ENCODE results near the gene S100PBP. TPM values are rescaled to one million over a fixed set of nuclear protein-coding genes. Genes with fewer than 3 reads are reported as not detected.
A peak's percentile ranks its signal among the peaks of the same experiment; 100 is the strongest.

Gene S100PBP
- total and polyA plus RNA-seq, 9 of the 15 experiments (the other 6 are each of a cell fraction or from before 2014, with no cell fraction given) = 22.9 to 60.2 (median 32.9) TPM

- DNase-seq (ENCODE audit: extremely low read depth in 1 of 4, low spot score in 3 of 4) (no peak), ATAC-seq (no peak), FAIRE-seq (no peak)
- ChIA-PET POLR2A (interaction anchor here (0.5 to 8.8 kb wide), 19 partner anchors 7 to 278 kb away, joined by 3 to 116 read pairs (median 5); partner anchors contain the start of genes RBBP4 and ZBTB8OS), CTCF (ENCODE audit: low intra/inter-chr PET ratio) (interaction anchor here (5.8 kb wide), 1 partner anchor 64 kb away, joined by 99 read pairs; no protein-coding TSS in a partner anchor)
- 67% methylated on average over 12 of the region's 13 CpGs for WGBS (ENCODE audit: insufficient coverage, low coverage, missing lambda C conversion rate)
- Histone ChIP-seq H3K27me3 (ENCODE audit: control insufficient read depth in 2 of 2, insufficient read depth in 2 of 2, low read length in 2 of 2) (no peaks in the 10 kb centered on the region), H2AFZ (ENCODE audit: low read depth, low read length) (no peak overlapping the region), H3K4me2 (ENCODE audit: insufficient read depth, low read length) (no peak overlapping the region), H3K9me1 (ENCODE audit: control insufficient read depth, insufficient read depth, low read length) (peaks cover 8% of the 10 kb centered on the region), H3K36me3 (ENCODE audit: control insufficient read depth, insufficient read depth, low read length) (peaks cover 90% of the 10 kb centered on the region), H3K79me2 (ENCODE audit: control insufficient read depth, insufficient read depth, low read length) (no peaks in the 10 kb centered on the region), H3K4me3 (no peak overlapping the region), H4K20me1 (replicated peaks; ENCODE audit: control insufficient read depth, insufficient read depth, low read length) (peaks cover 12% of the 10 kb centered on the region; the same call in 1 of the 2 replicates), H3K9ac (ENCODE audit: insufficient read depth in 1 of 2, low read depth in 2 of 2, low read length in 2 of 2) (peak overlapping the region in 1 of 2 experiments; percentile 41; a peak in 1 of 4 replicates), H3K4me1 (replicated peaks in 1 of 2; ENCODE audit: control insufficient read depth in 2 of 2, insufficient read depth in 2 of 2, low read length in 2 of 2) (peaks cover 2 to 17% of the 10 kb centered on the region in 2 experiments; a peak in 3 of 5 replicates), H3K27ac (ENCODE audit: extremely low read depth, low read depth, low read length) (no peak overlapping the region), H3K9me3 (replicated peaks; ENCODE audit: control insufficient read depth, insufficient read depth, low read depth, low read length) (no peaks in the 10 kb centered on the region)
- intact Hi-C loops (cut with micrococcal nuclease) (no loop called here), in situ Hi-C loops (cut with MboI) (no loop called here)
- BruUV-seq (replicated peaks) = no TSS peak
- TF ChIP-seq MYC (IDR thresholded peaks at IDR 0.05; ENCODE audit: low read depth, low read length) (no peak), MYC (CRISPR knock-in tag; IDR thresholded peaks at IDR 0.05; ENCODE audit: borderline replicate concordance, low read depth) (no peak), MIER1 (IDR thresholded peaks at IDR 0.05; ENCODE audit: low read depth) (no peak), XRCC4 (IDR thresholded peaks at IDR 0.05; ENCODE audit: extremely low read depth, insufficient read depth, insufficient read length) (no peak), ID3 (CRISPR knock-in tag; IDR thresholded peaks at IDR 0.05) (no peak), ID3 (tag; IDR thresholded peaks at IDR 0.05) (no peak), PHTF2 (CRISPR knock-in tag; IDR thresholded peaks at IDR 0.05) (no peak), HDAC1 (IDR thresholded peaks at IDR 0.05) (no peak), TAL1 (IDR thresholded peaks at IDR 0.05) (0 out of 2 replicates have a peak, but pooled peaks have one; percentile 4), DEAF1 (CRISPR knock-in tag; IDR thresholded peaks at IDR 0.05) (no peak), MLX (CRISPR knock-in tag; conservative IDR thresholded peaks at IDR 0.05) (no peak), MEF2A (IDR thresholded peaks at IDR 0.05; ENCODE audit: control insufficient read depth, low read depth, low read length) (no peak), CBFA2T3 (IDR thresholded peaks at IDR 0.05) (peak; percentile 32; the same call in 1 of the 2 replicates), ZNF143 (CRISPR knock-in tag; IDR thresholded peaks at IDR 0.05) (no peak), ZC3H4 (CRISPR knock-in tag; IDR thresholded peaks at IDR 0.05; ENCODE audit: borderline replicate concordance) (no peak), DPF2 (IDR thresholded peaks at IDR 0.05) (no peak), SNIP1 (IDR thresholded peaks at IDR 0.05; ENCODE audit: low read depth) (no peak), IRF2 (CRISPR knock-in tag; IDR thresholded peaks at IDR 0.05) (no peak), CHD4 (IDR thresholded peaks at IDR 0.05; ENCODE audit: insufficient read depth, insufficient replicate concordance, low read depth, low read length, poor library complexity, severe bottlenecking) (no peak), ZNF785 (CRISPR knock-in tag; IDR thresholded peaks at IDR 0.05) (no peak)
Measured at GRCh38 chr1:32775640-32776337, 41.7 kb upstream of the S100PBP start.

Measured in K562 (cell line).